PC-3 (cell line): Measurements from ENCODE around the gene KCNK2. TPM values are rescaled to one million over a fixed set of nuclear protein-coding genes. Genes with fewer than 3 reads are reported as not detected.

Experiments used
- ATAC-seq: fragments of 200-7000 bp; cut with Tn5 transposase; 2 replicates; pipeline ENCODE4 v1.9.1; 2020; ENCODE audit warnings: mild to moderate bottlenecking, moderate library complexity
- BruUV-seq: library from RNA; stranded (reverse); fragments of 400-500 nt; replicated peaks from 2 replicates; lab custom pipeline; 2021; lab: Mats Ljungman, UMichigan
- CTCF ChIA-PET: fragments of 300-600 bp; sonication (Branson Sonifier 250); formaldehyde crosslinking; loops from one replicate; lab custom pipeline; 2022; ENCODE audit warnings: antibody characterized with exemption; lab: Charles Lee
- POLR2A ChIA-PET: fragments of 300-600 bp; sonication (Branson Sonifier 250); formaldehyde crosslinking; loops from one replicate; lab custom pipeline; 2022; ENCODE audit warnings: antibody characterized with exemption; ENCODE audit not compliant: unreplicated experiment; lab: Charles Lee
- DNase-seq: peaks from one replicate; pipeline ENCODE4 v3.0.0-alpha.2; 2015
- H2AFZ ChIP-seq: fragments of 300-600 bp; sonication (generic); 2 replicates; pipeline ENCODE4 v1.6.0; 2016; ENCODE audit warnings: antibody characterized with exemption, low read length
- H3F3A ChIP-seq: fragments of 300-600 bp; sonication (generic); one replicate; pipeline ENCODE4 v1.6.0; 2017; ENCODE audit warnings: antibody characterized with exemption, low read length, control low read depth, mild to moderate bottlenecking; ENCODE audit not compliant: unreplicated experiment
- H3K27ac ChIP-seq: fragments of 300-600 bp; sonication (generic); 2 replicates; pipeline ENCODE4 v1.5.1; 2016; ENCODE audit warnings: mild to moderate bottlenecking, low read length
- H3K27me3 ChIP-seq: fragments of 300-600 bp; sonication (generic); 2 replicates; pipeline ENCODE4 v1.6.1; 2016; ENCODE audit warnings: low read length, mixed read lengths
- H3K36me3 ChIP-seq: fragments of 300-600 bp; sonication (generic); 2 replicates; pipeline ENCODE4 v1.6.1; 2016; ENCODE audit warnings: low read depth, mixed run types, low read length, mixed read lengths
- H3K4me1 ChIP-seq: fragments of 300-600 bp; sonication (generic); 2 replicates; pipeline ENCODE4 v1.5.1; 2016; ENCODE audit warnings: low read length; ENCODE audit not compliant: insufficient read depth
- H3K4me2 ChIP-seq: fragments of 300-600 bp; sonication (generic); 2 replicates; pipeline ENCODE4 v1.6.0; 2016; ENCODE audit warnings: low read length
- H3K4me3 ChIP-seq: fragments of 300-600 bp; sonication (generic); 2 replicates; pipeline ENCODE4 v1.5.1; 2016; ENCODE audit warnings: mild to moderate bottlenecking, low read length, mixed read lengths
- H3K79me2 ChIP-seq: fragments of 300-600 bp; sonication (generic); 2 replicates; pipeline ENCODE4 v1.6.1; 2017; ENCODE audit warnings: low read length, mixed read lengths
- H3K9ac ChIP-seq: fragments of 300-600 bp; sonication (generic); 2 replicates; pipeline ENCODE4 v1.6.0; 2016; ENCODE audit warnings: mild to moderate bottlenecking, low read length
- H3K9me2 ChIP-seq: fragments of 300-600 bp; sonication (generic); replicated peaks from 2 replicates; pipeline ENCODE4 v1.6.1; 2016; ENCODE audit warnings: mixed run types, low read length, mixed read lengths
- H3K9me3 ChIP-seq: fragments of 300-600 bp; sonication (generic); 2 replicates; pipeline ENCODE4 v1.6.1; 2016; ENCODE audit warnings: low read length, mixed read lengths
- H4K20me1 ChIP-seq: fragments of 300-600 bp; sonication (generic); 2 replicates; pipeline ENCODE4 v1.6.1; 2016; ENCODE audit warnings: low read length, mixed read lengths
- CTCF ChIP-seq: fragments of 300-600 bp; sonication (generic); conservative IDR thresholded peaks from 2 replicates; pipeline ENCODE4 v1.5.1; 2017; ENCODE audit warnings: antibody characterized with exemption, low read depth, mild to moderate bottlenecking, low read length
- EZH2 ChIP-seq: fragments of 300-600 bp; sonication (generic); IDR thresholded peaks from one replicate; pipeline ENCODE4 v1.6.1; 2017; ENCODE audit warnings: antibody characterized with exemption, mild to moderate bottlenecking, low read length; ENCODE audit not compliant: unreplicated experiment
- EZH2phosphoT487 ChIP-seq: fragments of 300-600 bp; sonication (generic); IDR thresholded peaks from 2 replicates; pipeline ENCODE4 v1.6.1; 2018; ENCODE audit warnings: mild to moderate bottlenecking, antibody characterized with exemption, low read length, borderline replicate concordance
- intact Hi-C: fragments of 100-400 bp; cut with micrococcal nuclease; formaldehyde crosslinking; loops from 2 replicates; pipeline ENCODE4 v1.9.0; 2023
- total RNA-seq: library from RNA; depleted of rRNA; stranded (reverse); fragments of >200 nt; gene quantifications from 2 replicates; pipeline ENCODE4 v1.2.3, GENCODE V29; 2014

The KCNK2 gene
- total RNA-seq, 1 experiment from 2014 or later: not detected

- POLR2A ChIA-PET: no interaction called here
- H3K9me3 ChIP-seq: no peaks in the 10 kb centered on the region
- no peak for TF ChIP-seq EZH2phosphoT487
- TF ChIP-seq CTCF: no peak
- TF ChIP-seq EZH2: no peak
- 0 out of 2 replicates have a peak, but pooled peaks cover 6% of the 10 kb centered on the region for H3K4me1 ChIP-seq
- intact Hi-C loops: no loop called here
- peaks cover 5% of the 10 kb centered on the region; the same call in 1 of the 2 replicates for H3K9me2 ChIP-seq
- H3K4me3 ChIP-seq: no peak overlapping the region
- H3K9ac ChIP-seq: no peak overlapping the region
- no peaks in the 10 kb centered on the region for H3F3A ChIP-seq
- no peak overlapping the region for H3K27ac ChIP-seq
- H3K79me2 ChIP-seq: no peaks in the 10 kb centered on the region
- no peaks in the 10 kb centered on the region for H3K27me3 ChIP-seq
- H3K4me2 ChIP-seq: no peak overlapping the region
- CTCF ChIA-PET: no interaction called here
- no peak overlapping the region for H2AFZ ChIP-seq
- DNase-seq (no peak), ATAC-seq (no peak)
- no peaks in the 10 kb centered on the region for H3K36me3 ChIP-seq
- no TSS peak for BruUV-seq
- no peaks in the 10 kb centered on the region for H4K20me1 ChIP-seq
These were observed 115.5 kb downstream of the KCNK2 start for GRCh38 chr1:215198021-215198420.

- Histone ChIP-seq H3K36me3 (no peaks in the 10 kb centered on the region), H3K4me1 (no peaks in the 10 kb centered on the region), H3K27me3 (no peaks in the 10 kb centered on the region), H3K9ac (no peak overlapping the region), H3K4me3 (no peak overlapping the region), H3K9me2 (peaks cover 5% of the 10 kb centered on the region; the same call in 1 of the 2 replicates), H3K9me3 (no peaks in the 10 kb centered on the region), H4K20me1 (no peaks in the 10 kb centered on the region), H3K79me2 (no peaks in the 10 kb centered on the region), H3K27ac (no peak overlapping the region), H3K4me2 (no peak overlapping the region), H3F3A (no peaks in the 10 kb centered on the region), H2AFZ (no peak overlapping the region)
- ATAC-seq (no peak), DNase-seq (no peak)
- ChIA-PET CTCF (no interaction called here), POLR2A (no interaction called here)
- intact Hi-C loops: no loop called here
- no peak for TF ChIP-seq EZH2phosphoT487
- no peak for TF ChIP-seq EZH2
- no peak for TF ChIP-seq CTCF
- no TSS peak for BruUV-seq
These were observed 117.6 kb downstream of the KCNK2 start for GRCh38 chr1:215200121-215200520.

- no TSS peak for BruUV-seq
- no peak overlapping the region for H3K27ac ChIP-seq
- no peaks in the 10 kb centered on the region for H3K36me3 ChIP-seq
These were observed 118.7 kb downstream of the KCNK2 start for GRCh38 chr1:215201283-215201682.

More at GRCh38 chr1:215201283-215201682, 118.7 kb downstream of the KCNK2 start:
- ChIA-PET CTCF (no interaction called here), POLR2A (no interaction called here)
- Histone ChIP-seq H3K9me3 (no peaks in the 10 kb centered on the region), H3K9ac (no peak overlapping the region), H3K4me2 (no peak overlapping the region), H3K4me3 (no peak overlapping the region), H3K79me2 (no peaks in the 10 kb centered on the region), H3K4me1 (no peaks in the 10 kb centered on the region), H4K20me1 (no peaks in the 10 kb centered on the region), H3K27me3 (no peaks in the 10 kb centered on the region), H3K9me2 (peaks cover 5% of the 10 kb centered on the region; the same call in 1 of the 2 replicates), H2AFZ (no peak overlapping the region), H3F3A (no peaks in the 10 kb centered on the region)
- DNase-seq (no peak), ATAC-seq (no peak)
- TF ChIP-seq EZH2 (no peak), EZH2phosphoT487 (no peak), CTCF (no peak)
- intact Hi-C loops: no loop called here
